Endothelial cell of umbilical vein (primary cell): ENCODE results near the gene MAN1A1.

Experiments used
- EZH2 ChIP-seq: IDR thresholded peaks from 2 replicates; pipeline ENCODE4 v1.6.1; 2012; ENCODE audit warnings: borderline replicate concordance, low read depth, mild to moderate bottlenecking, moderate library complexity, low read length, inconsistent platforms; ENCODE audit not compliant: severe bottlenecking
- MYC ChIP-seq: IDR thresholded peaks from one replicate; pipeline ENCODE4 v1.6.1; 2011; ENCODE audit warnings: mild to moderate bottlenecking, low read depth, low read length
- POLR2A ChIP-seq: IDR thresholded peaks from 2 replicates; pipeline ENCODE4 v1.6.1; 2012; ENCODE audit warnings: low read depth, mild to moderate bottlenecking, control low read depth, low read length
- TF ChIP-seq, protein P1 (sequence below), 2 donors: IDR thresholded peaks; 1 replicate in 1 of 2; 2 replicates in 1 of 2; pipeline ENCODE4 v1.5.1; 2011; ENCODE audit warnings: low read length in 2 of 2, mild to moderate bottlenecking in 2 of 2, moderate library complexity in 2 of 2, control low read depth in 1 of 2, inconsistent platforms in 1 of 2, low read depth in 1 of 2; ENCODE audit not compliant: insufficient read depth in 1 of 2; ENCODE audit errors: extremely low read depth in 1 of 2

GRCh38 chr6:119333063-119333609 lies 16.4 kb downstream of the MAN1A1 start:
- TF ChIP-seq POLR2A: no peak
- TF ChIP-seq, protein P1, sequence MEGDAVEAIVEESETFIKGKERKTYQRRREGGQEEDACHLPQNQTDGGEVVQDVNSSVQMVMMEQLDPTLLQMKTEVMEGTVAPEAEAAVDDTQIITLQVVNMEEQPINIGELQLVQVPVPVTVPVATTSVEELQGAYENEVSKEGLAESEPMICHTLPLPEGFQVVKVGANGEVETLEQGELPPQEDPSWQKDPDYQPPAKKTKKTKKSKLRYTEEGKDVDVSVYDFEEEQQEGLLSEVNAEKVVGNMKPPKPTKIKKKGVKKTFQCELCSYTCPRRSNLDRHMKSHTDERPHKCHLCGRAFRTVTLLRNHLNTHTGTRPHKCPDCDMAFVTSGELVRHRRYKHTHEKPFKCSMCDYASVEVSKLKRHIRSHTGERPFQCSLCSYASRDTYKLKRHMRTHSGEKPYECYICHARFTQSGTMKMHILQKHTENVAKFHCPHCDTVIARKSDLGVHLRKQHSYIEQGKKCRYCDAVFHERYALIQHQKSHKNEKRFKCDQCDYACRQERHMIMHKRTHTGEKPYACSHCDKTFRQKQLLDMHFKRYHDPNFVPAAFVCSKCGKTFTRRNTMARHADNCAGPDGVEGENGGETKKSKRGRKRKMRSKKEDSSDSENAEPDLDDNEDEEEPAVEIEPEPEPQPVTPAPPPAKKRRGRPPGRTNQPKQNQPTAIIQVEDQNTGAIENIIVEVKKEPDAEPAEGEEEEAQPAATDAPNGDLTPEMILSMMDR (IDR thresholded peaks at IDR 0.05; ENCODE audit: extremely low read depth in 1 of 2, insufficient read depth in 1 of 2, low read depth in 1 of 2, low read length in 2 of 2): no peak
- no peak for TF ChIP-seq EZH2
- TF ChIP-seq MYC: no peak
